Kidney capillary endothelial cell (primary cell): ENCODE results near the gene PMVK.

Source experiments
- DNase-seq: peaks from one replicate; pipeline ENCODE4 v3.0.0-alpha.2; 2018; ENCODE audit warnings: low spot score

PMVK gene

GRCh38 chr1:154877370-154877974 lies 59.0 kb downstream of the PMVK start:
- no peak for DNase-seq

- DNase-seq, result no peak
Measured at GRCh38 chr1:154876842-154877369, 59.6 kb downstream of the PMVK start.
